T-helper 17 cell (primary cell): ENCODE data around the gene CASZ1. TPM values are rescaled to one million over a fixed set of nuclear protein-coding genes. Genes with fewer than 3 reads are reported as not detected.

Experiments
- ATAC-seq: fragments of 150-1000 bp; cut with Tn5 transposase; 2 replicates; pipeline ENCODE4 v1.10.0; 2021; ENCODE audit warnings: mild to moderate bottlenecking, moderate library complexity
- DNase-seq, 3 donors: peaks; one replicate each; pipeline versions ENCODE4 v3.0.0 to v3.0.0-alpha.2; 2020 to 2021
- H3K9me3 ChIP-seq: one replicate; pipeline ENCODE4 v1.7.0; 2013; ENCODE audit warnings: low read length, mild to moderate bottlenecking; ENCODE audit not compliant: control insufficient read depth, poor library complexity, severe bottlenecking
- H3K27ac Mint-ChIP-seq: one replicate; pipeline ENCODE4 v1.8.0; 2022; ENCODE audit warnings: mild to moderate bottlenecking, moderate library complexity, mixed read lengths
- H3K27me3 Mint-ChIP-seq: one replicate; pipeline ENCODE4 v1.8.0; 2022; ENCODE audit warnings: mixed read lengths
- H3K36me3 Mint-ChIP-seq: one replicate; pipeline ENCODE4 v1.8.0; 2022; ENCODE audit warnings: low read depth, mixed read lengths
- H3K4me1 Mint-ChIP-seq: one replicate; pipeline ENCODE4 v1.8.0; 2022; ENCODE audit warnings: mild to moderate bottlenecking, mixed read lengths
- H3K4me3 Mint-ChIP-seq: one replicate; pipeline ENCODE4 v1.8.0; 2022; ENCODE audit warnings: mild to moderate bottlenecking, moderate library complexity, mixed read lengths
- total RNA-seq, 4 donors: library from RNA in 2 of 4; stranded (reverse) in 2 of 4; gene quantifications; one replicate each; pipeline ENCODE4 v1.2.3 and lab custom pipeline; 2022 to 2026

The CASZ1 gene
- total RNA-seq, 2 donors from 2014 or later: 20.8 to 21.2 TPM

DNA sequence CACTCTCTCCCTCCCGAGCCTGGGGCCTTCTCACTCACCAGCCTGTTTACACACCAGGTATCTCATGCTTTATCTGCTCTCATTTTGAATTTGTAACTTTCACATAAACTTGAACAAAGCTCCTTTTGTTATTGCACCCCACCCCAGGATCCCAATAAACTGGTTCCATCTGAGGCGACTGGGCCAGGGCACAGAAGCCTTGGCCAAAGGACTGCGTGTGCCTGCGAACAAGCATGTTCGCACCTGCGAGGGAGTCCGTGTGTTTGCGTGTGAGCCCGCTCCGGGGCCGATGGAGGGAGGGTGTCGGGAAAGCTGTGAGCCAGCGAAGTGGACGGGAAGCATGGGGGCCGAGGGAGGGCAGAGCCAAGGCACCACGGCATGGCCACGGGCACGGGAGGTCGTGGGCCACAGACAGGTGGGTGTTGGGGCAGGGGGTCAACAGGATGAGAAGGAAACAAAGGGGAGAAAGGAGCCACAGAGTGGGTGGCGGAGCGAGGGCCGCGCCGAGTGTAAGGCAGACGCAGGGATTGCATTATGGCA is 98.8 kb downstream of the CASZ1 start:
- H3K27ac Mint-ChIP-seq: no peak overlapping the region
- H3K4me1 Mint-ChIP-seq: peaks cover 11% of the 10 kb centered on the region
- no peak overlapping the region for H3K4me3 Mint-ChIP-seq
- H3K9me3 ChIP-seq: no peaks in the 10 kb centered on the region
- no peaks in the 10 kb centered on the region for H3K27me3 Mint-ChIP-seq
- no peak for ATAC-seq
- DNase-seq: no peak
- H3K36me3 Mint-ChIP-seq: no peaks in the 10 kb centered on the region

DNA sequence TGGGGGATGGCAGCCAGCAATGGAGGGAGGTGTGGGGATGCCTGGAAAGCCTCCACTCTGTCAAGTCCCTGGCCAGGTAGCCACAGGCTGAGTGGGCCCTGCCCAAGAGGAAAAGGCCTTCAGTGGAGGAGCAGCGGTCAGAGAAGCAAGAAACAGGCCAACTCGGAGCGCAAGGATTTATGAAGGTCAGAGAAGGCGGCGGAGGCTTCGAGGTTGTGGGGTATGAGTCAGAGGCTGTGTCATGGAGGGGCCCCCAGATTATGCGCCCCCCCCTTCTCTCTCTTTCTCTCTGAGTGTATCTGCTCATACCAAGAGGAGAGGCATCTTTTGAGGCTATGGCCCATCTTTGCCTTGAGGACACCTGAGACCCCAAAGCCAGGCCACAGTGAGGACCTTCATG is 99.5 kb downstream of the CASZ1 start:
- Mint-ChIP-seq H3K4me3 (no peak overlapping the region), H3K4me1 (peaks cover 17% of the 10 kb centered on the region), H3K36me3 (no peaks in the 10 kb centered on the region), H3K27me3 (no peaks in the 10 kb centered on the region), H3K27ac (no peak overlapping the region)
- no peaks in the 10 kb centered on the region for H3K9me3 ChIP-seq
- ATAC-seq: no peak
- no peak for DNase-seq

DNA sequence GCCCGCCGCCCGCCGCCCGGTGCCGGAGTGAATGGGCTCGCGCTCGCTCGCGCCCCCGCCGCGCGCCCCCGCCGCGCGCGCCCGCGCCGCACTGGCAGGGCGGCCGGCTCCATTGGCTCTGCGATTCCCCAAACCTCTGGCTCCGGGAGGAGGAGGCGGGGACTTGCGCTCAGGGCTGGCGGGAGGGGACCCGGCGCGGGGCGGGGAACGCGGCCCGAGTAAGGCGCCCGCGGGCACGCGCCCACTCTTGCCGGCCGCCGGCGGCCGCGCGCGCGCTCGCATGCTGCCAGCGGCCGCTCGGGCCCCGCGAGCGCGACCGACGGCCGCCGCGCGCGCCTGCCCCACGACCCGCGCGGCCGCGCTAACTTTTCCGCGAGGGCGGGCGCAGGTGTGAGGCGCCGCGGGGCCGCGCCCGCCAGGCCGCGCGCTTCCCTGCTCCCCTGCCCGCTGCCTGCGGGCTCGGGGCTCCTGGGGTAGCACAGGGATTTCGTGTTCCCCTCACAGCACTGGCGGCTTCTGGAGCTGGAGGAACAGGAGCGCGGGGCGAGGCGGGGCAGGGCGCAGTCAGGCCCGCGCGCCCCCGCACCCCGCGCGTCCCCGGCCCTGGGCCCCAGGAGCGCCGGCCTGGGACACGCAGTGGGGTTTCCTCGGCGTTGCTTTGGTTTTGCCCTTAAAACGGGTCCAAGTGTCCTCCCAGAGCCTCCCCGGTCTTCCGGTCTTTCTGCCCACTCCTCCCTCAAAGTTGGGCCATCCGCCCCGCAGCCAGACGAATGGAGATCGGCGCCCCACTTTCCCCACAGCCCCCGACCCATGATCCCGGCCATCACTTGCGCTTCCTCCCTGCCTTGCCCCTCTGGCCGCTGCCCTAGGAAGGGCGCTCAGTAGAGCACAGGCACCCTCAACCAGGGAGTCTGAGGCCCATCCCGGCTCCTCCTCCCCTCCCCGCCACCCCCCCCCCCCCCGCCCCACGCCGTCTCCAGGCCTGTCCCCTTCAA is 101.5 kb downstream of the CASZ1 start:
- DNase-seq (peak; percentile 66 to 77 (median 77)), ATAC-seq (peak; percentile 75)
- peaks cover 17% of the 10 kb centered on the region for H3K4me1 Mint-ChIP-seq
- no peaks in the 10 kb centered on the region for H3K27me3 Mint-ChIP-seq
- H3K4me3 Mint-ChIP-seq: peak overlapping the region; percentile 90
- no peaks in the 10 kb centered on the region for H3K9me3 ChIP-seq
- H3K27ac Mint-ChIP-seq: peak overlapping the region; percentile 90
- H3K36me3 Mint-ChIP-seq: no peaks in the 10 kb centered on the region

DNA sequence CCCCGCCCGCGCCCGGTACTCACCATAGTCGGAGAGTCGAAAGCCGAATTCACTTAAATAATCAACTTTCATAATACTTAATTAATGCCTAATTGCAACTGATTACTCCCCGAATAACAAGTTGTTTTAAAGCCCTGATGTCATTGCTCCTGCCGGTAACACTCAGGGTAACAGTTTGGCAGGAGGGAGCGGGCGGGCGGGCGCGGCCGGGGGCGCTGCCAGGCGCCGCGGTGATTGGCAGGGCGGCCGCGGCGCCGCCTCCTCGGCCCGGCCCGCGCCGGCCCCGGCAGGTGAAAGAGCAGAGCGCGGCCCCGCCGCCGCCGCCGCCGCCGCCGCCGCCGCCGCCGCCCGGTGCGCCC is 102.2 kb downstream of the CASZ1 start:
- peak overlapping the region; percentile 90 for H3K27ac Mint-ChIP-seq

DNA sequence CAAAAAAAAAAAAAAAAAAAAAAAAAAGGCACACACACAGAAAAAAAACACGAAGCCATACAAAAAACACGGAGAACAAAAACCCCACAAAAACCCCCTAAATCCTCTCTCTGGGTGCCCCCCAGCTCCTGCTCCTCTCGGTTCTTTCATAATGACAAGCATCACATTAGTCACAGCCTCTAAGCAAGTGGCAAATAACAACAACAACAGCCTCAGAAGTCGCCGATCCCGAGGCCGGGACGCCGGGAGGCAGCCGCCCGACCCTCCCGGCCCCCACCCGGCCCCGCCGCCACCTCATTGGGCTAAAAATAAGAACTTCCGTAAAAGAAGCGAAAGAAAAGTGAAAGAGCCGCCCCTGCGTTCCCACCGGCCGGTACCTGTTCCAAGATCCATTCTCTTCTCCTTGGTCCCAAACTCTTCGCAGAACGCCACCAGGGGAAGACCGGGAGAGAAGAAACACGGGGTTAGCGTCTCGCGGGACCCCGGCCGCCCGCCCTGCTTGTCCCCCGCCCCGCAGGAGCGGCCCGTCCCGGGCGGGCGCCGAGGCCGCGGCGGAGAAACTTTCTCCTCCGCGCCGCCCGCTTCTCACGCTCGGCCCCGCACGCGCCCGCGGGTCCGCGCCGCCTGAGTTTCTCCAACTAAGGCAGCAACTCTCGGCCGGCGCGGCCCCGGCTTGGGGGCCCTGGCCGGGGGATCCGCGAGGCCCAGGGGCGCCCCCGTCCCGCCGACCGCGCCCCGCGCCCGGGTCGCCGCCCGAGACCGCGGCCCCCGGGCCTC is 102.8 kb downstream of the CASZ1 start:
- Mint-ChIP-seq H3K4me1 (peaks cover 17% of the 10 kb centered on the region), H3K27ac (peak overlapping the region; percentile 90), H3K4me3 (peak overlapping the region; percentile 90), H3K36me3 (no peaks in the 10 kb centered on the region), H3K27me3 (no peaks in the 10 kb centered on the region)
- DNase-seq: peak; percentile 22 to 38 (median 34)
- no peaks in the 10 kb centered on the region for H3K9me3 ChIP-seq
- peak; percentile 27 for ATAC-seq

More for the DNA sequence above, 102.2 kb downstream of the CASZ1 start:
- Mint-ChIP-seq H3K36me3 (no peaks in the 10 kb centered on the region), H3K4me1 (peaks cover 16% of the 10 kb centered on the region), H3K27me3 (no peaks in the 10 kb centered on the region), H3K4me3 (peak overlapping the region; percentile 90)
- no peaks in the 10 kb centered on the region for H3K9me3 ChIP-seq
- DNase-seq (no peak), ATAC-seq (peak; percentile 78)

DNA sequence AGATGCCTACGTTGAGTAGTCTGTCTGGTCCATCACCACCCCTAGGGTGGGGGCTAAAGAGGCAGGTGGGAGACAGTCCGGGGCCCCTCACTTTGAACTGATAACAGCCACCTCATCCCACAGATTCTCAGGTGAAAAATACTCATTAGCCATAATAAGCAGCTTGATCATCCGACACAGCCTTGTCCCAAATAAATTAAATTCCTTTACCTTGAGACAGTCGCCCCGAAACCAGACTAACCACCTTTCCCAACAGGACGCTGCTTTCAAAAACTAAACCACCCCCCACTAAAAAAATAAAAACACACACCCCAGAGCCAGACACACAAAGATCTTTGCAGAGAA is 103.3 kb downstream of the CASZ1 start:
- H3K9me3 ChIP-seq: no peaks in the 10 kb centered on the region
- ATAC-seq (no peak), DNase-seq (no peak)
- Mint-ChIP-seq H3K27ac (peak overlapping the region; percentile 90), H3K4me1 (peaks cover 18% of the 10 kb centered on the region), H3K27me3 (no peaks in the 10 kb centered on the region), H3K36me3 (no peaks in the 10 kb centered on the region), H3K4me3 (peak overlapping the region; percentile 90)

DNA sequence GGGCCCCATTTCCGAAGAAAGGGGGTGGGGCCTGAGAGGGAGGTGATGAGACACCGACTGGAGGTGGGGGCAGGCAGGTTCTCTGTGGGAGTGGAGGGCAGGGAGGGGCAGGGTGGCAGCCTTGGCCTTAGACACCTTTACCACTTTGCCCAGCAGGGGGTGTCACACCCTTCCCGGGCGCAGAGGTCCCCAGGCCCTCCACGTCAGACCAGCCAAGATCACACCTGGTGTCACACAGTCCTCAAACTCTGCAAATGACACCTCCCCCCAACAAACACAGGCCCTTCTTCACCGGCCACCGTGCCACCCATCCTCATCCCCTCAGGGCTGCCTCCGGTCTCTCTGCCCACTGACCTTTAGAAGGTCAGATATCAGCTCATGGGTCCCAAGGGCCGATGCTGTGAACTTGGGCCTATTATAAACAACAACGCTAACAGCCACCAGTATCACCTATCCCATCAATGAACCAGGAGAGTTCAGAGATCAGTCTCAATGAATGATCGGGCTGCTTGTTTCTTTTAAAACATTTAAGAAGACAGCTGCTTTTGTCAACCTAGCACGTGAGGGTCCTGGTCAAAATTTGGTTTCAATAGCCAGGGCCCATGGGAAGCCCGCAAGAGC is 103.9 kb downstream of the CASZ1 start:
- H3K4me3 Mint-ChIP-seq: peak overlapping the region; percentile 90
- no peaks in the 10 kb centered on the region for H3K27me3 Mint-ChIP-seq
- DNase-seq (peak; percentile 38 to 53 (median 44)), ATAC-seq (peak; percentile 49)
- H3K27ac Mint-ChIP-seq: peak overlapping the region; percentile 90
- H3K4me1 Mint-ChIP-seq: peaks cover 20% of the 10 kb centered on the region
- no peaks in the 10 kb centered on the region for H3K9me3 ChIP-seq
- H3K36me3 Mint-ChIP-seq: no peaks in the 10 kb centered on the region

DNA sequence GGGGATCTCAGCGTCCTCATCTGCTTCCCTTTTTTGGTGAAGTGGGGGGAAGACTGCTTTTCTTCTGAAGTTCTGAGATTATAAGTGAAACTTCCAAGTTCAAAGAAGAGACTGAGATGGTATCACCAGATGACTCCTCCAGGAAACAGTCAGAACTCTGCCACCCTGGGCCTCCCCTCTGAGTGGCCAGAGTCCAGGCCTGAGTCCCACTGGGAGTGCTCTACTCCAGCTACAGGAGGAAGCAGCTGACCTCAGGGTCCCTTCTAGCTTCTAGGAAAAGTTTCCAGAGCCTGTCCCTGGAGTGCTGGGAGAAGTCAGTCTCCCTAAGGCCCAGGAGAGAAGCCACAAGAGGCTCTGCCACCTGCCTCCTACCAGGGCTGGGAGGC is 104.7 kb downstream of the CASZ1 start:
- Mint-ChIP-seq H3K27ac (no peak overlapping the region), H3K4me3 (no peak overlapping the region), H3K4me1 (peaks cover 20% of the 10 kb centered on the region), H3K27me3 (no peaks in the 10 kb centered on the region), H3K36me3 (no peaks in the 10 kb centered on the region)
- DNase-seq: no peak
- no peaks in the 10 kb centered on the region for H3K9me3 ChIP-seq
- no peak for ATAC-seq

DNA sequence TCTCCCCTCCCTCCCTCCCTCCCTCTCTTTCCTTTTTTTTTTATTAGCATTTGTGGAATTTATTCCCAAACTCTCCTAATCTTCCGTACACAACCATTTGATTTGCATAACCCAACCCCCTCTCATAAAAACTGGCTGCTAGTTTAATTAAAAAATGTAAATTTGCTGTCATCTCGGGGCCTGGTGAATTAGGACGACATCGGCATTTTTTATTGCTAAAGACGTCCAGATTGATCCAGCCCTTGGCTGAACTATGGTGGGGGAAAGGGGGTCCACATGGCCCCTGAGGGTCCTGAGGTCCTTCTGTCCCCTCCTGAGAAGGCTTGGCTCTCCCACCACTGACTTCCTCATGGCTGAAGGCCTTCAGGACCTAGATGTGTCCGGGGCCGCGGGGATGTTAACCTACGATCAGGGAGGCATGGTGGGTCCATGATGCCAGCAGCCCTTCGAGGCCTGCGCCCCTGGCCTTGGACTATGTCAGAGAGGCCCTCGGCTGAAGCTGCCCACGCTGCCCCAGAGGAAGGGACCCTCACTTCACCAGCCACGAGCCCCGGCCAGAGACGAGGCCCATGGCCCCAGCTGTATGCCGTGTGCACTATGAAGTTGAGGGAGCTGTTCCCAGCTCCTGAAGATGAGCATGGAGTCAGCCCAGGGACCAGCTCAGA is 105.2 kb downstream of the CASZ1 start:
- Mint-ChIP-seq H3K27me3 (no peaks in the 10 kb centered on the region), H3K36me3 (no peaks in the 10 kb centered on the region), H3K4me1 (peaks cover 20% of the 10 kb centered on the region), H3K27ac (no peak overlapping the region), H3K4me3 (no peak overlapping the region)
- H3K9me3 ChIP-seq: no peaks in the 10 kb centered on the region
- ATAC-seq (no peak), DNase-seq (no peak)

DNA sequence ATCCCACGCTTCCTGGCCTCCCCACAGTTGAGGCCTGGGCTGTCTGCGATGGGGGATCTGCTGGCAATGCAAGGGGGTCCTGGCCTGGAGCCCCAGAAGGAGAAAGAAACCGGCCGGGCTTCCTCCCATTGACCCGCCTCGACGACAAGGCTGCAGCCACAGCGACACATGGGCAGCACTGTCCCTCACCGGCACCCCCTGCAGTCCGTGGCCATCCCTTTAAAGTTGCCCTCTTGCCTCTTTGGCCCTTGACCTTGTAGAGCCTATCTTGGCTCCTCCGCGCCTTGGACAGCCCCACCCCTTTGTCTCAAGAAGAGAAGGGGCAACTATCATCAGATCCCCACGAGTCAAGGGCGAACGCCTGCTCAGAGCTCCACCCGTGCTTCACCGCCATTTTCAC is 106.0 kb downstream of the CASZ1 start:
- H3K9me3 ChIP-seq: no peaks in the 10 kb centered on the region
- H3K36me3 Mint-ChIP-seq: no peaks in the 10 kb centered on the region
- DNase-seq (no peak), ATAC-seq (no peak)
- H3K27ac Mint-ChIP-seq: no peak overlapping the region
- H3K4me3 Mint-ChIP-seq: no peak overlapping the region
- no peaks in the 10 kb centered on the region for H3K27me3 Mint-ChIP-seq
- H3K4me1 Mint-ChIP-seq: peaks cover 20% of the 10 kb centered on the region

DNA sequence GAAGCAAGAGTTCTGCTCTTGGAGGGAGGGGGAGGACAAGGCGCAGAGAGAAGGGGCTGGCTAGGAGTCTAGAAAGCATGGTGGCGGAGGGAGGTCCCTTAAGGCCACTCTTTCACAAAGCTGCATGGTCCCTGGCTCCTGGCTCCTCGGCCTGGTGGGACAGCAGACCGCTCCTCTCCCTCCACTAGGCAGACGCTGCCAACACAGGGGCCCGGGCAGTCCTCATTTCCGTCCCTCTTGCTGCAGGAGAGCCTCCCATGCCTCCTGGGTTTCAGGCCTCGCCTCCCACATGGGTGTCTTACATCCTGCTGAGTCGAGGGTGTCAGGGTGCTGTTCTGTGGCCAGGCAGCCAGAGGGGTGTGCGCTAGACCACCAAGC is 108.0 kb downstream of the CASZ1 start:
- DNase-seq: no peak
- no peaks in the 10 kb centered on the region for H3K9me3 ChIP-seq
- no peak for ATAC-seq
- Mint-ChIP-seq H3K27ac (no peak overlapping the region), H3K36me3 (no peaks in the 10 kb centered on the region), H3K27me3 (no peaks in the 10 kb centered on the region), H3K4me3 (no peak overlapping the region), H3K4me1 (peaks cover 21% of the 10 kb centered on the region)

DNA sequence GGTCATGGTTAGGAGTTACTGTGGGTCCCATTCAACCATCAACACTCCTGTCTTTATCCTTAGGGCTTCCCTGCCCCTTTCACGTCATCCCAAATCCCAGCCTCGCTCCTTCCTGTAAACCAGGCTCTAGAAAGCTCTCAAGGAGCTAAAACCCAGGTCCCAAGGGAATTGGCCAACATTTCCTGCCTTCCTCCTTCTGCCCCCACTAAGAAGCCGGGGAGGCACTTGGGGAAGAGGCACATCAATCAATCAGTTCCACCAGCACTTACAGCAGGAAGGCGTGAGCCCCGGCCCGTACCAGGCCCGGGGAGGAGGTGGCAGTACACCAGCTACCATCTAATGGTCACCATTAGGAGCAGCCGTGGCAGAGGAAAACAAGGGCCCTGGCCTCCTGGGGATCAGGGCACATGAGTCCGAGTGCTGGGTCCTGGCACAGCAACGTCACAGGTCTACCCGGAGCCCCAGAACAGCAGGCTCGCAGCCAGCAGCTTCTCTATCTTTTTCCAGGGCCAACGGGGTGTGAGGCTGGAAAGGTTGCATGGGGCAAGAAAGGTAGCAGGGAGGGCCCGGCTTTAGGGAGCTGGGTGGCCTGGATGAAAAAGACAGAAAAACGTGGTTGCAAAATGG is 108.6 kb downstream of the CASZ1 start:
- H3K9me3 ChIP-seq: no peaks in the 10 kb centered on the region
- no peak for DNase-seq
- Mint-ChIP-seq H3K36me3 (no peaks in the 10 kb centered on the region), H3K27me3 (no peaks in the 10 kb centered on the region), H3K27ac (no peak overlapping the region), H3K4me1 (peaks cover 18% of the 10 kb centered on the region), H3K4me3 (peak overlapping the region; percentile 69)
- ATAC-seq: no peak
